SK-N-SH (cell line): ENCODE measurements around the gene MCM10. TPM values are rescaled to one million over a fixed set of nuclear protein-coding genes. Genes with fewer than 3 reads are reported as not detected.

Experiments
- CTCF ChIA-PET: fragments of 300-600, 350-600 bp; formaldehyde crosslinking; extraction: SDS; loops from one replicate; lab custom pipeline; 2021; lab: Yijun Ruan, JAX
- POLR2A ChIA-PET: fragments of 350-600 bp; sonication (Branson Sonifier 250); formaldehyde crosslinking; extraction: SDS; loops from one replicate; lab custom pipeline; 2020; ENCODE audit warnings: antibody characterized with exemption, inconsistent platforms; lab: Yijun Ruan, JAX
- DNase-seq: peaks from one replicate; pipeline ENCODE4 v3.0.0; 2012
- H2AFZ ChIP-seq: fragments of 200-600 bp; sonication (generic); 2 replicates; pipeline ENCODE4 v1.8.1; 2016; ENCODE audit warnings: antibody characterized with exemption, mild to moderate bottlenecking, low read depth
- H3F3A ChIP-seq: fragments of 200-600 bp; sonication (generic); replicated peaks from 2 replicates; pipeline ENCODE3; 2016; ENCODE audit warnings: antibody characterized with exemption, mild to moderate bottlenecking; ENCODE audit not compliant: insufficient read depth
- H3K27ac ChIP-seq, 2 experiments: fragments of 200-500 bp in 1 of 2; fragments of 200-600 bp in 1 of 2; sonication (Bioruptor generic) in 1 of 2; sonication (generic), shearing (Covaris generic) in 1 of 2; 2 replicates each; pipeline versions ENCODE4 v1.5.1 to v1.6.1; 2014 to 2016; ENCODE audit warnings: low read depth in 2 of 2, inconsistent platforms in 1 of 2, low read length in 1 of 2, mild to moderate bottlenecking in 1 of 2, mixed read lengths in 1 of 2
- H3K27me3 ChIP-seq: fragments of 200-600 bp; sonication (generic), shearing (Covaris generic); 2 replicates; pipeline ENCODE4 v1.6.1; 2016; ENCODE audit warnings: mixed run types; ENCODE audit not compliant: insufficient read depth
- H3K36me3 ChIP-seq, 2 experiments: fragments of 200-500 bp in 1 of 2; fragments of 200-600 bp in 1 of 2; sonication (Bioruptor generic) in 1 of 2; sonication (generic) in 1 of 2; replicated peaks in 1 of 2; 2 replicates each; pipeline versions ENCODE3 to v1.5.1; 2014 to 2016; ENCODE audit warnings: low read length in 1 of 2, mild to moderate bottlenecking in 1 of 2; ENCODE audit not compliant: insufficient read depth in 2 of 2, control insufficient read depth in 1 of 2
- H3K4me1 ChIP-seq, 2 experiments: fragments of 200-500 bp in 1 of 2; fragments of 200-600 bp in 1 of 2; sonication (Bioruptor generic) in 1 of 2; sonication (generic), shearing (Covaris generic) in 1 of 2; 2 replicates each; pipeline versions ENCODE4 v1.5.1 to v1.6.1; 2014 to 2016; ENCODE audit warnings: low read depth in 1 of 2, low read length in 1 of 2, mixed run types in 1 of 2; ENCODE audit not compliant: insufficient read depth in 2 of 2, control insufficient read depth in 1 of 2
- H3K4me2 ChIP-seq: fragments of 200-600 bp; sonication (generic), shearing (Covaris generic); 2 replicates; pipeline ENCODE4 v1.6.1; 2017; ENCODE audit warnings: mixed run types
- H3K4me3 ChIP-seq, 2 experiments: fragments of 200-500 bp in 1 of 2; fragments of 200-600 bp in 1 of 2; sonication (Bioruptor generic) in 1 of 2; sonication (generic), shearing (Covaris generic) in 1 of 2; 2 replicates each; pipeline versions ENCODE4 v1.5.1 to v1.8.1; 2014 to 2016; ENCODE audit warnings: low read depth in 2 of 2, inconsistent platforms in 1 of 2, low read length in 1 of 2, mild to moderate bottlenecking in 1 of 2, mixed read lengths in 1 of 2, moderate library complexity in 1 of 2
- H3K79me2 ChIP-seq: fragments of 200-600 bp; sonication (generic); 2 replicates; pipeline ENCODE4 v1.8.1; 2017; ENCODE audit warnings: mild to moderate bottlenecking; ENCODE audit not compliant: insufficient read depth
- H3K9ac ChIP-seq: fragments of 200-600 bp; sonication (generic); 2 replicates; pipeline ENCODE4 v1.6.1; 2017; ENCODE audit warnings: mixed run types
- H3K9me2 ChIP-seq: fragments of 200-600 bp; sonication (generic); 2 replicates; pipeline ENCODE4 v1.6.1; 2017; ENCODE audit warnings: mixed run types
- H3K9me3 ChIP-seq: fragments of 200-600 bp; sonication (generic); 2 replicates; pipeline ENCODE4 v1.6.1; 2017; ENCODE audit warnings: mixed run types, mild to moderate bottlenecking, moderate library complexity
- H4K20me1 ChIP-seq: fragments of 200-600 bp; sonication (generic); 2 replicates; pipeline ENCODE4 v1.6.1; 2017; ENCODE audit warnings: mild to moderate bottlenecking, mixed run types; ENCODE audit not compliant: insufficient read depth
- CHD2 ChIP-seq: fragments of 150-350 bp; IDR thresholded peaks from 2 replicates; pipeline ENCODE4 v1.6.1; 2018; ENCODE audit warnings: low read length; ENCODE audit not compliant: partially characterized antibody
- ELF1 ChIP-seq: IDR thresholded peaks from 2 replicates; pipeline ENCODE4 v1.4.0; 2012
- EP300 ChIP-seq, 2 experiments: IDR thresholded peaks; 2 replicates each; pipeline versions ENCODE4 v1.4.0 to v1.6.1; 2012; ENCODE audit warnings: borderline replicate concordance in 1 of 2, low read depth in 1 of 2, low read length in 1 of 2
- FOSL2 ChIP-seq: IDR thresholded peaks from 2 replicates; pipeline ENCODE4 v1.4.0; 2012; ENCODE audit warnings: low read depth, mild to moderate bottlenecking, moderate library complexity, borderline replicate concordance
- FOXJ3 ChIP-seq: sonication (generic); formaldehyde crosslinking; IDR thresholded peaks from 2 replicates; pipeline ENCODE4 v1.5.1; 2020; ENCODE audit warnings: mild to moderate bottlenecking, missing genetic modification reagents
- IRF3 ChIP-seq: fragments of 150-350 bp; IDR thresholded peaks from 2 replicates; pipeline ENCODE4 v1.6.1; 2016; ENCODE audit warnings: mild to moderate bottlenecking, low read depth, low read length
- JUND ChIP-seq: IDR thresholded peaks from 2 replicates; pipeline ENCODE4 v1.4.0; 2012
- MEF2A ChIP-seq: IDR thresholded peaks from 2 replicates; pipeline ENCODE4 v1.4.0; 2012; ENCODE audit warnings: low read depth, borderline replicate concordance
- NFIC ChIP-seq: IDR thresholded peaks from 2 replicates; pipeline ENCODE4 v1.4.0; 2012; ENCODE audit warnings: borderline replicate concordance
- POLR2AphosphoS5 ChIP-seq: IDR thresholded peaks from 2 replicates; pipeline ENCODE4 v1.6.1; 2012; ENCODE audit warnings: low read depth, low read length
- RAD21 ChIP-seq: IDR thresholded peaks from 2 replicates; pipeline ENCODE4 v1.6.1; 2012; ENCODE audit warnings: mild to moderate bottlenecking, low read length
- REST ChIP-seq: IDR thresholded peaks from 2 replicates; pipeline ENCODE4 v1.6.1; 2012; ENCODE audit warnings: mild to moderate bottlenecking, low read depth, low read length, moderate library complexity
- RXRA ChIP-seq: IDR thresholded peaks from 2 replicates; pipeline ENCODE4 v1.4.0; 2012; ENCODE audit warnings: low read depth, mild to moderate bottlenecking, borderline replicate concordance
- TCF12 ChIP-seq: IDR thresholded peaks from 2 replicates; pipeline ENCODE4 v1.4.0; 2012
- TEAD4 ChIP-seq: IDR thresholded peaks from 2 replicates; pipeline ENCODE4 v1.4.0; 2012; ENCODE audit warnings: mild to moderate bottlenecking, borderline replicate concordance; ENCODE audit not compliant: insufficient read depth
- USF1 ChIP-seq: IDR thresholded peaks from 2 replicates; pipeline ENCODE4 v1.4.0; 2012; ENCODE audit warnings: low read depth, borderline replicate concordance
- ZBTB33 ChIP-seq: IDR thresholded peaks from 2 replicates; pipeline ENCODE4 v1.4.0; 2012; ENCODE audit warnings: low read depth, borderline replicate concordance
- polyA plus RNA-seq, 3 experiments: library from polyadenylated mRNA; depleted of rRNA; stranded (reverse); fragments of >200 nt; gene quantifications; 2 replicates each; pipeline ENCODE4 v1.2.3, GENCODE V29; 2012
- TF ChIP-seq, protein P1 (sequence below): fragments of 200-600 bp; sonication (generic); IDR thresholded peaks from 2 replicates; pipeline ENCODE4 v1.6.1; 2017; ENCODE audit warnings: antibody characterized with exemption, mild to moderate bottlenecking, moderate library complexity
- TF ChIP-seq, protein P2 (sequence below): fragments of 150-350 bp; IDR thresholded peaks from 2 replicates; pipeline ENCODE4 v1.6.1; 2017; ENCODE audit warnings: antibody characterized with exemption, low read length, low read depth, borderline replicate concordance

MCM10 gene
- polyA plus RNA-seq, 1 of the 3 experiments (the other 2 are of a cell fraction): 5.1 TPM

- Histone ChIP-seq H3F3A (no peaks in the 10 kb centered on the region), H3K4me3 (no peak overlapping the region), H3K9me2 (no peaks in the 10 kb centered on the region), H3K4me2 (no peak overlapping the region), H4K20me1 (no peaks in the 10 kb centered on the region), H3K36me3 (peaks cover 0 to 7% of the 10 kb centered on the region in 2 experiments), H3K79me2 (peaks cover 49% of the 10 kb centered on the region; the same call in 1 of the 2 replicates), H3K4me1 (peaks cover 0 to 9% of the 10 kb centered on the region in 2 experiments; a peak in 2 of 4 replicates), H2AFZ (no peak overlapping the region), H3K9me3 (no peaks in the 10 kb centered on the region), H3K27ac (no peak overlapping the region), H3K9ac (no peak overlapping the region), H3K27me3 (no peaks in the 10 kb centered on the region)
- ChIA-PET POLR2A (no interaction called here), CTCF (no interaction called here)
- no peak for DNase-seq
- TF ChIP-seq JUND: no peak
- TF ChIP-seq REST: no peak
- no peak for TF ChIP-seq ELF1
- TF ChIP-seq MEF2A: no peak
- TF ChIP-seq RXRA: no peak
- TF ChIP-seq ZBTB33: no peak
- TF ChIP-seq FOXJ3 (CRISPR knock-in tag): no peak
- TF ChIP-seq, protein P1, sequence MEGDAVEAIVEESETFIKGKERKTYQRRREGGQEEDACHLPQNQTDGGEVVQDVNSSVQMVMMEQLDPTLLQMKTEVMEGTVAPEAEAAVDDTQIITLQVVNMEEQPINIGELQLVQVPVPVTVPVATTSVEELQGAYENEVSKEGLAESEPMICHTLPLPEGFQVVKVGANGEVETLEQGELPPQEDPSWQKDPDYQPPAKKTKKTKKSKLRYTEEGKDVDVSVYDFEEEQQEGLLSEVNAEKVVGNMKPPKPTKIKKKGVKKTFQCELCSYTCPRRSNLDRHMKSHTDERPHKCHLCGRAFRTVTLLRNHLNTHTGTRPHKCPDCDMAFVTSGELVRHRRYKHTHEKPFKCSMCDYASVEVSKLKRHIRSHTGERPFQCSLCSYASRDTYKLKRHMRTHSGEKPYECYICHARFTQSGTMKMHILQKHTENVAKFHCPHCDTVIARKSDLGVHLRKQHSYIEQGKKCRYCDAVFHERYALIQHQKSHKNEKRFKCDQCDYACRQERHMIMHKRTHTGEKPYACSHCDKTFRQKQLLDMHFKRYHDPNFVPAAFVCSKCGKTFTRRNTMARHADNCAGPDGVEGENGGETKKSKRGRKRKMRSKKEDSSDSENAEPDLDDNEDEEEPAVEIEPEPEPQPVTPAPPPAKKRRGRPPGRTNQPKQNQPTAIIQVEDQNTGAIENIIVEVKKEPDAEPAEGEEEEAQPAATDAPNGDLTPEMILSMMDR: no peak
- no peak for TF ChIP-seq EP300 (IDR thresholded peaks at IDR 0.05; ENCODE audit: borderline replicate concordance in 1 of 2, low read depth in 1 of 2, low read length in 1 of 2)
- no peak for TF ChIP-seq RAD21
- TF ChIP-seq, protein P2, sequence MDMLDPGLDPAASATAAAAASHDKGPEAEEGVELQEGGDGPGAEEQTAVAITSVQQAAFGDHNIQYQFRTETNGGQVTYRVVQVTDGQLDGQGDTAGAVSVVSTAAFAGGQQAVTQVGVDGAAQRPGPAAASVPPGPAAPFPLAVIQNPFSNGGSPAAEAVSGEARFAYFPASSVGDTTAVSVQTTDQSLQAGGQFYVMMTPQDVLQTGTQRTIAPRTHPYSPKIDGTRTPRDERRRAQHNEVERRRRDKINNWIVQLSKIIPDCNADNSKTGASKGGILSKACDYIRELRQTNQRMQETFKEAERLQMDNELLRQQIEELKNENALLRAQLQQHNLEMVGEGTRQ: no peak
- TF ChIP-seq FOSL2: no peak
- TF ChIP-seq CHD2: no peak
- TF ChIP-seq POLR2AphosphoS5: no peak
- TF ChIP-seq TCF12: no peak
- no peak for TF ChIP-seq TEAD4
- TF ChIP-seq NFIC: no peak
- no peak for TF ChIP-seq IRF3
- TF ChIP-seq USF1: no peak
These were observed 3.8 kb downstream of the MCM10 start for GRCh38 chr10:13165177-13165576.
